GM12878 (cell line): ENCODE measurements around the gene RANBP17. TPM values are rescaled to one million over a fixed set of nuclear protein-coding genes. Genes with fewer than 3 reads are reported as not detected.

Experiments used
- ATAC-seq: fragments of 200-7000 bp; cut with Tn5 transposase; 3 replicates; pipeline ENCODE4 v1.9.1; 2020; ENCODE audit warnings: mild to moderate bottlenecking, moderate library complexity
- BruUV-seq: library from RNA; stranded (reverse); fragments of 400-500 nt; replicated peaks from 2 replicates; lab custom pipeline; 2021; lab: Mats Ljungman, UMichigan
- CTCF ChIA-PET: fragments of 300-600 bp; sonication (Branson Sonifier 250); formaldehyde crosslinking; extraction: SDS; loops from one replicate; lab custom pipeline; 2021; ENCODE audit warnings: inconsistent platforms; lab: Yijun Ruan, JAX
- POLR2A ChIA-PET: fragments of 350-600 bp; formaldehyde crosslinking; extraction: SDS; loops from one replicate; lab custom pipeline; 2021; ENCODE audit warnings: inconsistent platforms; lab: Charles Lee
- RAD21 ChIA-PET: fragments of 300-600 bp; sonication (Branson Sonifier 250); formaldehyde crosslinking; loops from one replicate; lab custom pipeline; 2023; ENCODE audit warnings: antibody characterized with exemption; ENCODE audit not compliant: unreplicated experiment; lab: Charles Lee
- SMC1A ChIA-PET: fragments of 300-600 bp; sonication (Branson Sonifier 250); formaldehyde crosslinking; loops from one replicate; lab custom pipeline; 2023; ENCODE audit not compliant: unreplicated experiment, uncharacterized antibody; lab: Charles Lee
- DNase-seq: peaks from one replicate; pipeline ENCODE4 v3.0.0-alpha.2; 2011; ENCODE audit warnings: low read depth, low spot score
- FAIRE-seq: peaks from 3 replicates; lab custom pipeline; 2011; peaks lifted over from hg19 to GRCh38; lab: Jason Lieb, UNC
- H2AFZ ChIP-seq: 2 replicates; pipeline ENCODE4 v1.6.0; 2011; ENCODE audit warnings: low read depth, low read length, control low read depth; ENCODE audit not compliant: control insufficient read depth
- H3K27ac ChIP-seq: 2 replicates; pipeline ENCODE4 v1.5.1; 2011; ENCODE audit warnings: control low read depth; ENCODE audit not compliant: control insufficient read depth, insufficient read depth
- H3K27me3 ChIP-seq, 2 experiments: replicated peaks in 1 of 2; 2 replicates each; pipeline versions ENCODE4 v1.6.0 to v1.6.1; 2011; ENCODE audit warnings: low read length in 1 of 2; ENCODE audit not compliant: control insufficient read depth in 2 of 2, insufficient read depth in 2 of 2
- H3K36me3 ChIP-seq, 2 experiments: 2 replicates each; pipeline ENCODE4 v1.5.1; 2011; ENCODE audit warnings: low read length in 1 of 2; ENCODE audit not compliant: control insufficient read depth in 2 of 2, insufficient read depth in 2 of 2
- H3K4me1 ChIP-seq: 2 replicates; pipeline ENCODE4 v1.6.1; 2011; ENCODE audit warnings: mild to moderate bottlenecking, low read length, moderate library complexity, mixed read lengths; ENCODE audit not compliant: control insufficient read depth, insufficient read depth
- H3K4me2 ChIP-seq: 2 replicates; pipeline ENCODE4 v1.6.0; 2011; ENCODE audit warnings: control low read depth; ENCODE audit not compliant: control insufficient read depth, insufficient read depth
- H3K4me3 ChIP-seq: fragments of 200-600 bp; sonication (generic); 2 replicates; pipeline ENCODE4 v1.5.1; 2016
- H3K79me2 ChIP-seq: 2 replicates; pipeline ENCODE4 v1.6.0; 2011; ENCODE audit warnings: low read length; ENCODE audit not compliant: control insufficient read depth, insufficient read depth
- H3K9ac ChIP-seq: 2 replicates; pipeline ENCODE4 v1.8.0; 2011; ENCODE audit warnings: low read length, control low read depth, mixed read lengths; ENCODE audit not compliant: control insufficient read depth, insufficient read depth
- H3K9me3 ChIP-seq: replicated peaks from 3 replicates; pipeline ENCODE4 v1.5.1; 2011; ENCODE audit warnings: mild to moderate bottlenecking, low read length; ENCODE audit not compliant: control insufficient read depth, insufficient read depth
- H4K20me1 ChIP-seq: 2 replicates; pipeline ENCODE4 v1.6.0; 2011; ENCODE audit not compliant: control insufficient read depth, insufficient read depth
- BRCA1 ChIP-seq: IDR thresholded peaks from 2 replicates; pipeline ENCODE4 v1.6.1; 2011; ENCODE audit warnings: low read depth, low read length, improper control_type of control experiment
- CBX3 ChIP-seq: fragments of 200-600 bp; sonication (generic); IDR thresholded peaks from 2 replicates; pipeline ENCODE4 v1.6.1; 2016; ENCODE audit warnings: low read depth, borderline replicate concordance
- CHD2 ChIP-seq: IDR thresholded peaks from 2 replicates; pipeline ENCODE4 v1.6.1; 2011; ENCODE audit warnings: low read depth, low read length, improper control_type of control experiment, borderline replicate concordance
- DPF2 ChIP-seq: fragments of 450-650 bp; IDR thresholded peaks from 2 replicates; pipeline ENCODE4 v1.6.1; 2017; ENCODE audit warnings: mild to moderate bottlenecking
- NKRF ChIP-seq: fragments of 450-650 bp; conservative IDR thresholded peaks from 2 replicates; pipeline ENCODE4 v1.6.1; 2017; ENCODE audit warnings: mild to moderate bottlenecking, moderate library complexity
- PBX3 ChIP-seq: IDR thresholded peaks from 2 replicates; pipeline ENCODE4 v1.6.1; 2011; ENCODE audit warnings: mild to moderate bottlenecking, low read depth, low read length, moderate library complexity; ENCODE audit not compliant: insufficient replicate concordance
- PML ChIP-seq: IDR thresholded peaks from 2 replicates; pipeline ENCODE4 v1.6.1; 2012; ENCODE audit warnings: low read length, inconsistent platforms
- RCOR1 ChIP-seq: conservative IDR thresholded peaks from 2 replicates; pipeline ENCODE4 v1.6.1; 2012; ENCODE audit warnings: low read depth, low read length, improper control_type of control experiment
- SIN3A ChIP-seq: IDR thresholded peaks from 2 replicates; pipeline ENCODE4 v1.6.1; 2012; ENCODE audit warnings: low read depth, low read length, improper control_type of control experiment
- SIX5 ChIP-seq: IDR thresholded peaks from 2 replicates; pipeline ENCODE4 v1.6.1; 2011; ENCODE audit warnings: mild to moderate bottlenecking, low read depth, low read length, moderate library complexity; ENCODE audit not compliant: severe bottlenecking
- SMARCA5 ChIP-seq: fragments of 450-650 bp; IDR thresholded peaks from 2 replicates; pipeline ENCODE4 v1.6.1; 2017; ENCODE audit warnings: mild to moderate bottlenecking
- ZNF274 ChIP-seq: IDR thresholded peaks from one replicate; pipeline ENCODE4 v1.8.0; 2011; ENCODE audit not compliant: insufficient read length, insufficient read depth
- WGBS: methylation state at CpG from one replicate; pipeline ENCODE4 v1.1.6; 2016; ENCODE audit warnings: low lambda C conversion rate; ENCODE audit not compliant: insufficient replicate concordance, insufficient coverage; ENCODE audit errors: missing lambda C conversion rate; 5-methylcytosine and 5-hydroxymethylcytosine counted together
- in situ Hi-C: fragments of 300-500 bp; cut with MboI; formaldehyde crosslinking; loops from 9 replicates; pipeline ENCODE4 v1.14.3; 2018; ENCODE audit warnings: mixed read lengths
- intact Hi-C: fragments of 100-400 bp; cut with micrococcal nuclease; formaldehyde crosslinking; loops from one replicate; pipeline ENCODE4 v1.14.2; 2022; ENCODE audit not compliant: unreplicated experiment
- polyA plus RNA-seq, 11 experiments: library from polyadenylated mRNA; depleted of rRNA in 4 of 11; unstranded in 6 of 11; stranded (reverse) in 5 of 11; fragments of >200 nt; fragmentation: Nextera tagmentation in 4 of 11; fragmentation: Illumina TruSeq in 1 of 11; extraction: Ambion mirVana in 4 of 11; extraction: Trizol in 1 of 11; gene quantifications; 1 replicate in 1 of 11; 2 replicates in 10 of 11; pipeline versions ENCODE4 v1.2.1 to v1.2.3, GENCODE V29; 2011 to 2016; ENCODE audit warnings: inconsistent platforms in 2 of 11, missing spikeins in 2 of 11, low read depth in 1 of 11
- total RNA-seq, 4 experiments: library from RNA; depleted of rRNA in 3 of 4; stranded (reverse); fragments of >200 nt in 3 of 4; fragmentation: Illumina TruSeq in 1 of 4; extraction: Trizol in 1 of 4; gene quantifications; 2 replicates each; pipeline versions ENCODE4 v1.2.1 to v1.2.3, GENCODE V29; 2013 to 2021

RANBP17 gene
- total and polyA plus RNA-seq, 10 of the 15 experiments (the other 5 are each of a cell fraction or from before 2014, with no cell fraction given), result 0.10 TPM; not detected in 9

GRCh38 chr5:171306166-171306565 lies 444.3 kb downstream of the RANBP17 start:
- ChIA-PET CTCF (no interaction called here), RAD21 (no interaction called here), SMC1A (no interaction called here), POLR2A (no interaction called here)
- intact Hi-C loops, result no loop called here
- H3K4me3 ChIP-seq, result no peak overlapping the region
- WGBS, result 27% methylated on average over 6 of the region's 6 CpGs
- no peak for TF ChIP-seq PML
- no peak for TF ChIP-seq BRCA1
- no peak for TF ChIP-seq RCOR1
- TF ChIP-seq CBX3, result no peak
- no peak for TF ChIP-seq SIN3A
- no peak for TF ChIP-seq ZNF274
- TF ChIP-seq SIX5, result no peak
- no peak for TF ChIP-seq CHD2
- TF ChIP-seq SMARCA5, result no peak
- TF ChIP-seq DPF2, result no peak
- no peak for TF ChIP-seq NKRF
- TF ChIP-seq PBX3, result no peak
- no peaks in the 10 kb centered on the region; the same call in 2 of the 3 replicates for H3K9me3 ChIP-seq
- H3K4me2 ChIP-seq, result no peak overlapping the region
- peaks cover 8 to 28% of the 10 kb centered on the region in 2 experiments for H3K27me3 ChIP-seq
- no peak overlapping the region for H3K9ac ChIP-seq
- in situ Hi-C loops, result no loop called here
- no TSS peak for BruUV-seq
- H3K27ac ChIP-seq, result no peak overlapping the region
- ATAC-seq, result no peak
- no peak overlapping the region for H2AFZ ChIP-seq
- no peak for FAIRE-seq
- H4K20me1 ChIP-seq, result no peaks in the 10 kb centered on the region; the same call in 1 of the 2 replicates
- DNase-seq, result no peak
- H3K79me2 ChIP-seq, result no peaks in the 10 kb centered on the region
- no peaks in the 10 kb centered on the region for H3K36me3 ChIP-seq
- no peaks in the 10 kb centered on the region for H3K4me1 ChIP-seq
